AG09319 (cell line): ENCODE results near the gene FBXO5.
"Not testable (repeated sequence)": the region's sequence is repeated elsewhere in the genome, so short reads cannot be mapped to it uniquely, and the experiment has no call there.

ENCODE experiments used
- DNase-seq: peaks from one replicate; pipeline ENCODE4 v3.0.0-alpha.2; 2010; ENCODE audit warnings: low read depth; ENCODE audit errors: extremely low read depth
- CTCF ChIP-seq: IDR thresholded peaks from 2 replicates; pipeline ENCODE4 v1.5.1; 2011; ENCODE audit warnings: low read depth, mild to moderate bottlenecking, inconsistent platforms, low read length, moderate library complexity

Gene FBXO5

GRCh38 chr6:153003366-153003690 lies 20.5 kb upstream of the FBXO5 start:
- DNase-seq: no peak
- no peak for TF ChIP-seq CTCF

- no peak for TF ChIP-seq CTCF
- peak; percentile 92 for DNase-seq
Observed at GRCh38 chr6:153002613-153003365, 19.9 kb upstream of the FBXO5 start, which contains the start of gene MTRF1L. Gene MTRF1L, minus strand, starts transcription at chr6:153002709. Its CDS starts 24 bp downstream, at chr6:153002685.

GRCh38 chr6:153001767-153002612 lies 19.1 kb upstream of the FBXO5 start:
- no peak for DNase-seq
- no peak for TF ChIP-seq CTCF

GRCh38 chr6:153000790-153001189 lies 17.9 kb upstream of the FBXO5 start:
- not testable (repeated sequence) for DNase-seq

- TF ChIP-seq CTCF: no peak
- no peak for DNase-seq
Observed at GRCh38 chr6:153000243-153000642, 17.4 kb upstream of the FBXO5 start.

- not testable (repeated sequence) for DNase-seq
Observed at GRCh38 chr6:152999538-152999937, 16.7 kb upstream of the FBXO5 start.

GRCh38 chr6:152993847-152994246 lies 11.0 kb upstream of the FBXO5 start:
- TF ChIP-seq CTCF: no peak
- no peak for DNase-seq

GRCh38 chr6:152993431-152993830 lies 10.6 kb upstream of the FBXO5 start:
- DNase-seq: no peak
- TF ChIP-seq CTCF: no peak
